BJ (cell line): ENCODE data around the gene DAB1. TPM values are rescaled to one million over a fixed set of nuclear protein-coding genes. Genes with fewer than 3 reads are reported as not detected.
"Not testable (repeated sequence)": the region's sequence is repeated elsewhere in the genome, so short reads cannot be mapped to it uniquely, and the experiment has no call there.

Experiments used
- CTCF ChIA-PET: fragments of 350-600 bp; formaldehyde crosslinking; extraction: SDS; loops from one replicate; lab custom pipeline; 2021; ENCODE audit warnings: antibody characterized with exemption, inconsistent platforms; lab: Yijun Ruan, JAX
- POLR2A ChIA-PET: fragments of 300-600 bp; sonication (Branson Sonifier 250); formaldehyde crosslinking; extraction: SDS; loops from one replicate; lab custom pipeline; 2021; ENCODE audit warnings: antibody characterized with exemption; lab: Charles Lee
- DNase-seq: peaks from one replicate; pipeline ENCODE4 v3.0.0-alpha.2; 2011; ENCODE audit warnings: low read depth
- H3K27me3 ChIP-seq: 2 replicates; pipeline ENCODE4 v1.6.0; 2011; ENCODE audit warnings: low read length; ENCODE audit not compliant: control insufficient read depth, insufficient read depth
- H3K36me3 ChIP-seq: 2 replicates; pipeline ENCODE4 v1.5.1; 2011; ENCODE audit warnings: low read length; ENCODE audit not compliant: control insufficient read depth, insufficient read depth
- H3K4me3 ChIP-seq: 2 replicates; pipeline ENCODE4 v1.5.1; 2011; ENCODE audit warnings: low read depth, mild to moderate bottlenecking, control low read depth, low read length
- CTCF ChIP-seq: IDR thresholded peaks from 2 replicates; pipeline ENCODE4 v1.5.1; 2011; ENCODE audit warnings: low read depth, mild to moderate bottlenecking, control low read depth, inconsistent platforms, low read length, moderate library complexity; ENCODE audit not compliant: insufficient read depth
- polyA plus RNA-seq: library from polyadenylated mRNA; depleted of rRNA; stranded (reverse); fragments of >200 nt; gene quantifications from 2 replicates; pipeline ENCODE4 v1.2.3, GENCODE V29; 2011

Gene DAB1
- polyA plus RNA-seq, 1 experiment: 0.91 TPM

- H3K27me3 ChIP-seq: no peaks in the 10 kb centered on the region
- H3K4me3 ChIP-seq: no peak overlapping the region
- no peaks in the 10 kb centered on the region for H3K36me3 ChIP-seq
- DNase-seq: no peak
- no peak for TF ChIP-seq CTCF
- POLR2A ChIA-PET: no interaction called here
- CTCF ChIA-PET: no interaction called here
Measured at GRCh38 chr1:57222307-57222706, 201.6 kb downstream of the DAB1 start.

- H3K36me3 ChIP-seq, H3K4me3 ChIP-seq, POLR2A ChIA-PET, H3K27me3 ChIP-seq, CTCF ChIA-PET, DNase-seq: not testable (repeated sequence)
Measured at GRCh38 chr1:57220905-57221304, 203.0 kb downstream of the DAB1 start.

- no peak for TF ChIP-seq CTCF
- no peak overlapping the region for H3K4me3 ChIP-seq
- H3K36me3 ChIP-seq: no peaks in the 10 kb centered on the region
- ChIA-PET CTCF (no interaction called here), POLR2A (no interaction called here)
- no peaks in the 10 kb centered on the region for H3K27me3 ChIP-seq
- no peak for DNase-seq
Measured at GRCh38 chr1:57218487-57219079, 205.3 kb downstream of the DAB1 start.

- ChIA-PET CTCF (no interaction called here), POLR2A (no interaction called here)
- no peak for TF ChIP-seq CTCF
- Histone ChIP-seq H3K27me3 (no peaks in the 10 kb centered on the region), H3K36me3 (no peaks in the 10 kb centered on the region), H3K4me3 (no peak overlapping the region)
- no peak for DNase-seq
Measured at GRCh38 chr1:57217905-57218304, 206.0 kb downstream of the DAB1 start.

- DNase-seq: no peak
- ChIA-PET CTCF (no interaction called here), POLR2A (no interaction called here)
- Histone ChIP-seq H3K36me3 (no peaks in the 10 kb centered on the region), H3K27me3 (no peaks in the 10 kb centered on the region), H3K4me3 (no peak overlapping the region)
- TF ChIP-seq CTCF: no peak
Measured at GRCh38 chr1:57214951-57215575, 208.8 kb downstream of the DAB1 start.

- H3K4me3 ChIP-seq: no peak overlapping the region
- TF ChIP-seq CTCF: no peak
Measured at GRCh38 chr1:57210881-57211280, 213.0 kb downstream of the DAB1 start.

More at GRCh38 chr1:57210881-57211280, 213.0 kb downstream of the DAB1 start:
- POLR2A ChIA-PET: no interaction called here
- CTCF ChIA-PET: no interaction called here
- DNase-seq: no peak
- H3K36me3 ChIP-seq: no peaks in the 10 kb centered on the region
- no peaks in the 10 kb centered on the region for H3K27me3 ChIP-seq
